Pancreas (tissue), 10 donors: Measurements from ENCODE around the gene TBP. TPM values are rescaled to one million over a fixed set of nuclear protein-coding genes. Genes with fewer than 3 reads are reported as not detected.
"Not testable (repeated sequence)": the region's sequence is repeated elsewhere in the genome, so short reads cannot be mapped to it uniquely, and the experiment has no call there.

Source experiments
- ATAC-seq, 4 donors: fragments of 200-7000 bp; cut with Tn5 transposase; one replicate each; pipeline versions ENCODE4 v1.8.0 to v1.9.1; 2020; ENCODE audit warnings: mild to moderate bottlenecking in 4 of 4, moderate library complexity in 4 of 4
- DNase-seq, 6 donors: peaks; one replicate each; pipeline ENCODE4 v3.0.0-alpha.2; 2020
- FAIRE-seq: peaks from 2 replicates; lab custom pipeline; 2012; peaks lifted over from hg19 to GRCh38; lab: Jason Lieb, UNC
- H3K27ac ChIP-seq, 4 donors: fragments of 200-600 bp; sonication (generic); 1 replicate in 3 of 4; 2 replicates in 1 of 4; pipeline versions ENCODE4 v1.5.0 to v1.8.0; 2020
- H3K27me3 ChIP-seq, 4 donors: fragments of 200-600 bp; one replicate each; pipeline ENCODE4 v1.8.0; 2021
- H3K36me3 ChIP-seq, 3 donors: fragments of 200-600 bp; sonication (generic) in 1 of 3; one replicate each; pipeline versions ENCODE4 v1.5.0 to v1.8.0; 2020 to 2021
- H3K4me1 ChIP-seq, 3 donors: fragments of 200-600 bp; one replicate each; pipeline ENCODE4 v1.8.0; 2021
- H3K4me3 ChIP-seq, 4 donors: fragments of 200-600 bp; sonication (generic) in 2 of 4; one replicate each; pipeline versions ENCODE4 v1.5.0 to v1.8.0; 2020 to 2021
- H3K9me3 ChIP-seq, 4 donors: fragments of 200-600 bp; one replicate each; pipeline ENCODE4 v1.8.0; 2021
- CTCF ChIP-seq, 4 donors: fragments of 200-600 bp; sonication (generic) in 3 of 4; IDR thresholded peaks; one replicate each; pipeline versions ENCODE4 v1.5.0 to v1.8.0; 2021; ENCODE audit warnings: antibody characterized with exemption in 4 of 4
- WGBS, 2 donors: extraction: QIAGEN DNeasy Blood & Tissue Kit; methylation state at CpG; one replicate each; pipeline ENCODE4 v1.1.7; 2013; 5-methylcytosine and 5-hydroxymethylcytosine counted together
- intact Hi-C, 3 donors: fragments of 100-400 bp; cut with DNase I; formaldehyde crosslinking; loops; one replicate each; pipeline versions ENCODE4 v1.11.1 to v1.14.2; 2022
- polyA plus RNA-seq, 2 donors: library from polyadenylated mRNA; stranded (reverse); fragments of 200-250 nt; gene quantifications; one replicate each; pipeline ENCODE4 v1.2.3, GENCODE V29; 2013
- total RNA-seq, 6 donors: library from RNA; stranded (reverse); fragmentation: NEBNext Ultra II Directional in 4 of 6; extraction: Animal tissue kit (Norgen Biotek cat#: 25700) in 4 of 6; gene quantifications; one replicate each; pipeline versions ENCODE4 v1.2.1 to v1.2.4, GENCODE V29; 2021 to 2023
- donor health status: healthy with polysubstance abuse.
- donor health status: DM: no; HTN: no; CAD: no; lungs with moderate emphysema.
- donor health status: DM: no; HTN: no; CAD: no.
- donor health status: control.
- donor health status: control.
- donor health status: Bipolar disorder and iron deficiency.
- donor health status: DM: yes; HTN: yes; CAD: no.
- donor health status: DM: no; HTN: no; CAD: no.
- donor health status: DM: no; HTN: no; CAD: no.
- donor health status: DM: yes; HTN: yes; CAD: no.

The TBP gene
- total and polyA plus RNA-seq, 8 donors: 4.5 to 17.3 (median 6.6) TPM

- H3K4me1 ChIP-seq: no peaks in the 10 kb centered on the region
- no peak for DNase-seq
- ATAC-seq: peak in 2 of 4 donors; percentile 50 to 56
- WGBS, 2 donors: 85 to 86% methylated on average over 10 of the region's 10 CpGs
- no peak for FAIRE-seq
- intact Hi-C loops: loop anchor here in 2 of 3 donors (10.0 kb wide), 1 partner anchor 728 kb away; no protein-coding TSS in a partner anchor
- no peak overlapping the region for H3K4me3 ChIP-seq
- H3K27me3 ChIP-seq: no peaks in the 10 kb centered on the region
- no peak for TF ChIP-seq CTCF (IDR thresholded peaks at IDR 0.05)
- no peaks in the 10 kb centered on the region for H3K9me3 ChIP-seq
- no peaks in the 10 kb centered on the region for H3K36me3 ChIP-seq
- no peak overlapping the region for H3K27ac ChIP-seq
Measured at GRCh38 chr6:170522565-170523183, 31.5 kb upstream of the TBP start.

GRCh38 chr6:170523256-170524171 is 30.7 kb upstream of the TBP start:
- WGBS, 2 donors: 75 to 85% methylated on average over 9 of the region's 9 CpGs
- H3K4me1 ChIP-seq: no peaks in the 10 kb centered on the region
- intact Hi-C loops: loop anchor here in 2 of 3 donors (10.0 kb wide), 1 partner anchor 729 kb away; no protein-coding TSS in a partner anchor
- no peaks in the 10 kb centered on the region for H3K9me3 ChIP-seq
- no peak overlapping the region for H3K4me3 ChIP-seq
- H3K27ac ChIP-seq: no peak overlapping the region
- DNase-seq: no peak
- FAIRE-seq: no peak
- no peaks in the 10 kb centered on the region for H3K27me3 ChIP-seq
- peak in 1 of 4 donors; percentile 44 for ATAC-seq
- TF ChIP-seq CTCF (IDR thresholded peaks at IDR 0.05): no peak
- H3K36me3 ChIP-seq: no peaks in the 10 kb centered on the region

- Histone ChIP-seq H3K9me3 (no peaks in the 10 kb centered on the region), H3K27ac (no peak overlapping the region), H3K27me3 (no peaks in the 10 kb centered on the region), H3K36me3 (no peaks in the 10 kb centered on the region), H3K4me1 (no peaks in the 10 kb centered on the region), H3K4me3 (no peak overlapping the region)
- 84 to 87% methylated on average over 5 of the region's 5 CpGs for WGBS, 2 donors
- DNase-seq (no peak), ATAC-seq (no peak), FAIRE-seq (no peak)
- intact Hi-C loops: loop anchor here in 2 of 3 donors (10.0 kb wide), 1 partner anchor 729 kb away; no protein-coding TSS in a partner anchor
- no peak for TF ChIP-seq CTCF (IDR thresholded peaks at IDR 0.05)
Measured at GRCh38 chr6:170524172-170524502, 30.0 kb upstream of the TBP start.

GRCh38 chr6:170525795-170526194 is 28.4 kb upstream of the TBP start:
- DNase-seq (no peak), FAIRE-seq (no peak), ATAC-seq (no peak)
- H3K27me3 ChIP-seq: no peaks in the 10 kb centered on the region
- H3K4me1 ChIP-seq: no peaks in the 10 kb centered on the region
- H3K27ac ChIP-seq: no peak overlapping the region
- intact Hi-C loops: loop anchor here in 2 of 3 donors (5.0 to 10.0 kb wide), 2 partner anchors 698 to 731 kb away; no protein-coding TSS in a partner anchor
- TF ChIP-seq CTCF (IDR thresholded peaks at IDR 0.05): no peak
- H3K9me3 ChIP-seq: no peaks in the 10 kb centered on the region
- no peak overlapping the region for H3K4me3 ChIP-seq
- H3K36me3 ChIP-seq: no peaks in the 10 kb centered on the region
- 68 to 70% methylated on average over 7 of the region's 7 CpGs for WGBS, 2 donors

- H3K36me3 ChIP-seq, DNase-seq, ATAC-seq, FAIRE-seq, H3K9me3 ChIP-seq, H3K27ac ChIP-seq, H3K27me3 ChIP-seq, H3K4me1 ChIP-seq, H3K4me3 ChIP-seq: not testable (repeated sequence)
- intact Hi-C loops: loop anchor here in 2 of 3 donors (5.0 to 10.0 kb wide), 2 partner anchors 701 to 733 kb away; no protein-coding TSS in a partner anchor
- 87 to 93% methylated on average over 5 of the region's 5 CpGs for WGBS, 2 donors
Measured at GRCh38 chr6:170527995-170528394, 26.2 kb upstream of the TBP start.
